Measurements from ENCODE around the gene SALL2. TPM values are rescaled to one million over a fixed set of nuclear protein-coding genes. Genes with fewer than 3 reads are reported as not detected.

Gene SALL2
- total RNA-seq, 1 donor from 2014 or later, result 22.7 TPM

- H3K36me3 Mint-ChIP-seq (ENCODE audit: unreplicated experiment), result peaks cover 16% of the 10 kb centered on the region
- H3K4me1 Mint-ChIP-seq (ENCODE audit: unreplicated experiment), result peaks cover 12% of the 10 kb centered on the region
Observed at GRCh38 chr14:21524575-21525490, 1.3 kb downstream of the SALL2 start.

GRCh38 chr14:21523203-21523602, 2.9 kb downstream of the SALL2 start:
- no peak for DNase-seq (ENCODE audit: extremely low spot score, unreplicated experiment)
- Mint-ChIP-seq H3K27ac (ENCODE audit: unreplicated experiment) (no peak overlapping the region), H3K27me3 (ENCODE audit: unreplicated experiment) (peaks cover 2% of the 10 kb centered on the region), H3K4me3 (ENCODE audit: unreplicated experiment) (no peak overlapping the region), H3K36me3 (ENCODE audit: unreplicated experiment) (peaks cover 16% of the 10 kb centered on the region), H3K9me3 (ENCODE audit: unreplicated experiment) (no peaks in the 10 kb centered on the region), H3K4me1 (ENCODE audit: unreplicated experiment) (peaks cover 12% of the 10 kb centered on the region)
- TF ChIP-seq CTCF (IDR thresholded peaks at IDR 0.05), result no peak

More at GRCh38 chr14:21524575-21525490, 1.3 kb downstream of the SALL2 start:
- no peak for DNase-seq (ENCODE audit: extremely low spot score, unreplicated experiment)
- Mint-ChIP-seq H3K9me3 (ENCODE audit: unreplicated experiment) (no peaks in the 10 kb centered on the region), H3K27me3 (ENCODE audit: unreplicated experiment) (peaks cover 13% of the 10 kb centered on the region), H3K27ac (ENCODE audit: unreplicated experiment) (no peak overlapping the region), H3K4me3 (ENCODE audit: unreplicated experiment) (peak overlapping the region; percentile 86)
- no peak for TF ChIP-seq CTCF (IDR thresholded peaks at IDR 0.05)

- Mint-ChIP-seq H3K4me1 (ENCODE audit: unreplicated experiment) (peaks cover 8% of the 10 kb centered on the region), H3K27ac (ENCODE audit: unreplicated experiment) (no peak overlapping the region), H3K36me3 (ENCODE audit: unreplicated experiment) (peaks cover 16% of the 10 kb centered on the region), H3K4me3 (ENCODE audit: unreplicated experiment) (no peak overlapping the region), H3K9me3 (ENCODE audit: unreplicated experiment) (no peaks in the 10 kb centered on the region), H3K27me3 (ENCODE audit: unreplicated experiment) (no peaks in the 10 kb centered on the region)
- no peak for TF ChIP-seq CTCF (IDR thresholded peaks at IDR 0.05)
- DNase-seq (ENCODE audit: extremely low spot score, unreplicated experiment), result no peak
Observed at GRCh38 chr14:21521501-21521900, 4.6 kb downstream of the SALL2 start.

- Mint-ChIP-seq H3K27ac (ENCODE audit: unreplicated experiment) (no peak overlapping the region), H3K4me1 (ENCODE audit: unreplicated experiment) (peaks cover 7% of the 10 kb centered on the region), H3K4me3 (ENCODE audit: unreplicated experiment) (no peak overlapping the region), H3K27me3 (ENCODE audit: unreplicated experiment) (no peaks in the 10 kb centered on the region), H3K9me3 (ENCODE audit: unreplicated experiment) (no peaks in the 10 kb centered on the region), H3K36me3 (ENCODE audit: unreplicated experiment) (peaks cover 16% of the 10 kb centered on the region)
- no peak for DNase-seq (ENCODE audit: extremely low spot score, unreplicated experiment)
- TF ChIP-seq CTCF (IDR thresholded peaks at IDR 0.05), result no peak
Observed at GRCh38 chr14:21520767-21521166, 5.4 kb downstream of the SALL2 start.

GRCh38 chr14:21518725-21519124, 7.4 kb downstream of the SALL2 start:
- Mint-ChIP-seq H3K36me3 (ENCODE audit: unreplicated experiment) (peaks cover 10% of the 10 kb centered on the region), H3K27me3 (ENCODE audit: unreplicated experiment) (no peaks in the 10 kb centered on the region), H3K4me1 (ENCODE audit: unreplicated experiment) (no peaks in the 10 kb centered on the region), H3K27ac (ENCODE audit: unreplicated experiment) (no peak overlapping the region), H3K9me3 (ENCODE audit: unreplicated experiment) (no peaks in the 10 kb centered on the region), H3K4me3 (ENCODE audit: unreplicated experiment) (no peak overlapping the region)
- no peak for DNase-seq (ENCODE audit: extremely low spot score, unreplicated experiment)
- TF ChIP-seq CTCF (IDR thresholded peaks at IDR 0.05), result no peak
